COLO829 (cell line): ENCODE measurements around the gene APOC1.

Source experiments
- DNase-seq: peaks from one replicate; pipeline ENCODE4 v3.0.0; 2012; ENCODE audit warnings: low spot score

APOC1 gene

GRCh38 chr19:44955505-44956439 lies 41.4 kb downstream of the APOC1 start:
- DNase-seq: no peak

GRCh38 chr19:44957526-44957925 lies 43.1 kb downstream of the APOC1 start:
- no peak for DNase-seq

- DNase-seq: no peak
Measured at GRCh38 chr19:44958090-44958489, 43.7 kb downstream of the APOC1 start.

GRCh38 chr19:44959691-44960090 lies 45.3 kb downstream of the APOC1 start:
- no peak for DNase-seq

- no peak for DNase-seq
Measured at GRCh38 chr19:44960906-44961728, 46.7 kb downstream of the APOC1 start.

GRCh38 chr19:44961821-44962220 lies 47.4 kb downstream of the APOC1 start:
- DNase-seq: no peak

- DNase-seq: no peak
Measured at GRCh38 chr19:44968118-44968517, 53.7 kb downstream of the APOC1 start.

GRCh38 chr19:44968670-44969069 lies 54.3 kb downstream of the APOC1 start:
- no peak for DNase-seq
